GM18873 (cell line): ENCODE results near the gene VWA3B.
"Not testable (repeated sequence)": the region's sequence is repeated elsewhere in the genome, so short reads cannot be mapped to it uniquely, and the experiment has no call there.

Experiments
- ATAC-seq: cut with Tn5 transposase; IDR thresholded peaks from one replicate; pipeline ENCODE4 v1.9.1; 2021; ENCODE audit warnings: mild to moderate bottlenecking, moderate library complexity, moderate number of reproducible peaks; ENCODE audit not compliant: unreplicated experiment, low FRiP score

Gene VWA3B, protein sequence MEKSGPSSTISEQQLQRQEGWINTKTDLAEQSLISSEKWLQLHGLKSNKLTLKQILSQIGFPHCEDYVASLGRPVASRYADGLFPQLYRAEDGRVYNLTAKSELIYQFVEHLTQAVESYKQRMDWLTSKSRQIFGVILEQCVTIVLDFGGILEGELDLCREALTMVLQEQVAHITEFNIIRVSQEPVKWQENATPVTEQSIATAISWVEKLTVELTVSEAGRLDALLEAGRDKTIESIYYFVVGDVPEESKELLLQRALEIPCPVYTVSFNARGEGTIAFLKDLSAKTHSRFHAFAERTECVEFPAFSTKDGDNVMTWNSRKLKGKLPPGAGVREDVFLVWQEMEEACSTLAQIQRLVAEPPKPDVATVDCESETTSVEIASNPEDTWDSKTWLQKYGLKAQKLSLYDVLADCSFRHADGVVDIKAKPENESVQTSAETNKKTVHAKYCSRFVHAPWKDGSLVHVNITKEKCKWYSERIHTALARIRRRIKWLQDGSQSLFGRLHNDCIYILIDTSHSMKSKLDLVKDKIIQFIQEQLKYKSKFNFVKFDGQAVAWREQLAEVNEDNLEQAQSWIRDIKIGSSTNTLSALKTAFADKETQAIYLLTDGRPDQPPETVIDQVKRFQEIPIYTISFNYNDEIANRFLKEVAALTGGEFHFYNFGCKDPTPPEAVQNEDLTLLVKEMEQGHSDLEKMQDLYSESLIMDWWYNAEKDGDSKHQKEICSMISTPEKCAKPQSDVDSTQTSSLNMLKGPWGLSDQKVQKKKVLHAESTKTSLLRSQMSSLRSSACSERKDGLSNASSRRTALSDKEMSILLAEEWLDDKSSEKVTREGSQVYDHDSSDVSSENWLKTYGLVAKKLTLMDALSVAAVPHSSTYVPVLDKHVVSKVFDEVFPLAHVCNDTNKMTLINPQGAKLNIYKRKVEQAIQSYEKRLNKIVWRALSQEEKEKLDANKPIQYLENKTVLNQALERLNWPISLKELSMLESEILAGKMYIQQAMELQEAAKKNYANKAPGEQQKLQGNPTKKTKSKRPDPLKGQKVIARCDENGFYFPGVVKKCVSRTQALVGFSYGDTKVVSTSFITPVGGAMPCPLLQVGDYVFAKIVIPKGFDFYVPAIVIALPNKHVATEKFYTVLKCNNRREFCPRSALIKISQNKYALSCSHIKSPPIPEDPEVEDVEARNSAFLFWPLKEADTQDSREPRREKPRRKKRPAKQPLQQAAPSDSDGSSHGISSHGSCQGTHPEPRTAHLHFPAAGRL (N-terminal part only)

DNA sequence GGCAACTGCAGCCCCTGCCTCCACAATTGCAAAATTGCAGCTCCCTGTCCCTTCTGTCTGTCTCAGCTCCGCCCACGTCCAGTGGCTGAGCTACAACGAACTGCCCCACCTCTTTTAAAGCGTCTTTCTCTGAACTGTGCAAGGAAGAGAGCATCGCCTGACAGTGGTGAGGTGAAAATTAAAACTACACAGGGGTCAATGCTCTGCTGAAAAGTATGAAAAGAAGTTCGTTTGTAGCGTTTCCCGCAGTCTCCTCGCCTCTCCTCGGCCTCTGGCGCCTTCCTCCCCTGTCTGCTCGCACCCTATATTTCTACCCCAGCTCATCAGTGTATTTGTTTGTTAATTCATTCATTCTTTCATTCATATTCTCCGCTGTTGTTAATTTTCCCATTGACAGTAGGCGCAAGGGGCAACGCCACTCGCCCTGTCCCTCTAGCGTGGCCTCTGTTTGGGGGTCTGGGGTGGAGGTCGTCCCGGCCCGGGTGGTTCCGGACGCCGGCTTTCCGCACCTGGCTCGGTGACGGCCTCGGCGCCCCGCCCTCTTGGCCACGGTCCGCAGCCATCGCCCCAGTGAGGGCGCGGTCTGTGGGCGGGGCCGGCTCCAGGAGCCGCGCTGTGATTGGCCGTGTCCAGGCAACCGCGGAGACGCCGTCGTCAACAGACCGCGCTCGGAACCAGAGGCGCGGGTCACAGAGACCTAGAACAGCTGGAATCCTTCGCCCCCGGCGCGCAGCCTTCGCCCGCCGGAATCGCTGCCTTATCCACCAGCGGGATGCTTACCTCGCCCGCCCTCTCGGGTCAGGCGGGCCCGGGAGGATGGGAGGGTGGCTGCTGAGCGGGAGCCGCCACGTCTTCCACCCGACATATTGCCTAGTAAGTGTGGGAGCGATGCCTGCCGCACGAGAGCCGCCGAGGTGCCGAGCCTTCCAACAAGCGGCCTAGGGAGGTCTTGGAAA lies at the start of gene VWA3B:
TSS of gene VWA3B (plus strand) at position 677 of the 956 bp plus-strand sequence. CDS start 5,926 bp downstream, outside the sequence.
- peak; percentile 52 for ATAC-seq

DNA sequence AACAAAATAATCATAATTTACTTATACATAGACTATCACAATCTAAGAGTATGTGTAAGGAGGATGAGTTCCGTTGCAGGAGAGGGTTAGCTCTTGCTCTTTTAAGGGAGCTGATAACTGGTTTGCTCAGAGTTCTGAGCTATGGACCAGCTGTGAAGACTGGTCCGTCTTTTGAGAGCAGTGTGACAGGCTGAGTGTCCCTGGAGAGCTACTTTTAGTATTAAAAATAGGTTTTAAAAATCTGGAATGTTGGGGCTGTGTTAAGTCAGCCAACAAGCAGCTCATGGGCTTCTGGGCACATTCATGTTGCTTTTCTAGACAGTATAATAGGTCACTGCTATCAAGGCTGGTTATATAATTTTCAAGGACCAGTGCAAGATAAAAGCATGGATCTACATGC lies 49.8 kb upstream of the VWA3B start:
- no peak for ATAC-seq

DNA sequence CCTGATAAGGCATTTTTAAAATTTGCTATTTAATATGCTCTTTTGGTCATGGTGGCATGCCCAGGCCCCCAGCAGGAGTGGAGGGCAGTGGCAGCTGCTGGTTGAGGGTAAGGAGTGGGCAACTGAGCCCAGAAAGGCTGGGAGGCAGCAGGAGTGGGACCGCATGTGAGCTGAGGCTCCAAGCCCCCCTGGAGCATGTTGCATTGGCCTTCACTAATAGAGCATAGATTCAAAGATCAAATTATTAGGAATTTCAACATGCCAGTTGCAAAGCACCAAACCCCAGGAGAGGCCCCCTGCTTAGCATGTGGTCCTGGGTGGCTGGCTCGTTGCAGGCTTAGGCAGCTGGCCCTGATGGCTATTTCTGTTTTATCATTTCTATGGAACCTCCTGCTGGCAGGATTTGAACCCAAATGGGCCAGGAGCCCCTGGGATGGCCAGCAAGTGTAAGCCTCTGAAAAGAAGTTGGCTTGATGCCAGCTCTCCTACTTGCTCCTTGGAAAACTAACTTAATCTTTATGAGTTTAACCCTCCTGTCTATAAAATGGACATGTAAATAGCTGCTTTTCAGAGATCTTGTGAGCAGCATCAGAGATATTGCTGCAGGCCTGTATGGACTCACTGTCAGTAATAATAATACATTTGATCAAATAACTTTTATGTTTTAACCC lies 49.2 kb upstream of the VWA3B start:
- ATAC-seq, result no peak

DNA sequence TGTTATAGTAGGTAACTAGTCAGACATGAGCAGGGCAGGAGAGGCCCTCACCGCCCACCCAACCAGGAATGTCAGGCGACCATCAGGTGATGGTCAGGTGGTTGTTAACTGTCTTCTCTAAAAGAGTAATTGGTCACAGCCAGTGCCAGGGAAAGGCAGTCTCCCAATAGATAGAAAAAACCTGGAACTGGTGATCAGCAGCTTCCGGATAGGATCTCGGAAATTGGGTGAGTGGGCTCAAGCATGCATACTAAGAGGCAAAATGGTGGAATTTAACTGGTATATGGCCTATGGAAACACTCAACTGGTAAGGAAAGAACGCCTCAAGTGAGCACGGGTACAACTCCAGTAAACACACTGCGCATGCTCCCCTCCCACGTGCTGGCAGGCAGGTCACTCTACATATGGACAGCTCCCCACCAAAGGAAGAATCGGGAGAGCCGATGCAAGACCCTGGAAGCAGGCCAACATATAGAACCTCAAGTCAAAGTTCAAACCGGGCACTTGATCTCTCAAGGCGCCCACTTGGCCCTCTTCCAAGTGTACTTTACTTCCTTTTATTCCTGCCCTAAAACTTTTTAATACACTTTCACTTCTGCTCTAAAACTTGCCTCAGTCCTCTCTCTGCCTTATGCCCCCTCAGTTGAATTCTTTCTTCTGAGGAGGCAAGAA lies 47.7 kb upstream of the VWA3B start:
- ATAC-seq, result no peak

DNA sequence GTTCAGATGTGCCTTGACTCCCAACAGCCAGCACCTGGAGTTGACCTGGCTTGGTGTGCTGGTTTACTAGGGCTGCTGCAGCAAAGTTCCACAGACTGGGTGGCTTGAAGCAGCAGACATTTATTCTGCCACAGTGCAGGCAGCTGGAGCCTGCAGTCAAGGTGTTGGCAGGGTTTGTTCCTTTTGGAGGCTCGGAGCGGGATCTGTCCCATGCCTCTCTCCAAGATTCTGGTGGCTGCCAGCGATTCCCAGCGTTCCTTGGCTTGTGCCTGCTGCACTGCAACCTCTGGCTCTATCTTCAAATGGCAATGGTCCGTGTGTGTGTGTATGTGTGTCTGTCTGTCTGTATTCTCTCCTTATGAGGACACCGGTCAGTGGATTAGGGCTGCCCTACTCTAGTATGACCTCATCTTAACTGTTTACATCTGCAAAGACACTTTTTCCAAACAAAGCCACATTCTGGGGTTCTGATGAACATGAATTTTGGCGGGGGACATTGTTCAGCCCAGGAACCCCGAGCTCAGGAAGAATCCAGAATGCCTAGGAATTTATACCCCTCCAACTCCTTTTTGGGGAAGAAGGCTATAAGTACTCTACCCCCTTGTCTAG lies 46.5 kb upstream of the VWA3B start:
- no peak for ATAC-seq

DNA sequence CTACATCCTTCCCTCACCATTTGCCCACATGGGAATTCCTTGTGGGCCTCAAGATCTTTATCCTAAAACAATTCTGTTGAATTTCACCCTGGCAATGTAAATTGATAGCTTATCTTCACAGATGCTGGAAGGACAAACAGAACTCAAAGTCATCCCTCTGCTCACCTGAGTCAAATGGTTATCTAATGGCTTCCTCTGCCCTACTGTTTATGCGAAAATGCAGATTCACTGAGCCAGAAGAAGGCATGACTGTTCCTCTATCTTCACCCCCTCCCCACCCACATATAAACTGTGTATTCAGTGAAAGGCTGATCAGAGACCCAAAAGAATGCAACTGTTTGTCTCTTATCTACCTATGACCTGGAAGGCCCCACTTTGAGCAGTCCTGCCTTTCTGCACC lies 43.9 kb upstream of the VWA3B start:
- ATAC-seq, result no peak

DNA sequence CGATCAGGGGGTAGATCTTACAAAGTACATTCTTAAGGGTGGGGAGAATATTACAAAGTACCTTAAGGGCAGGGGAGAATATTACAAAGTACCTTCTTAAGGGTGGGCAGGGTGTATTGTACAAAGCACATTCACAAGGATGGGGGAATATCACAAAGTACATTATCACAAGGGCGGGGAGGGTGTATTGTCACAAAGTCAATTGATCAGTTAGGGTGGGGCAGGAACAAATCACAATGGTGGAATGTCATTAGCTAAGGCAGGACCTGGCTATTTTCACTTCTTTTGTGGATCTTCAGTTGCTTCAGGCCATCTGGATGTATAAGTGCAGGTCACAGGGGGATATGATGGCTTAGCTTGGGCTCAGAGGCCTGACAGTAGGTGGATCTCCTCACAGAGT lies 42.2 kb upstream of the VWA3B start:
- not testable (repeated sequence) for ATAC-seq

DNA sequence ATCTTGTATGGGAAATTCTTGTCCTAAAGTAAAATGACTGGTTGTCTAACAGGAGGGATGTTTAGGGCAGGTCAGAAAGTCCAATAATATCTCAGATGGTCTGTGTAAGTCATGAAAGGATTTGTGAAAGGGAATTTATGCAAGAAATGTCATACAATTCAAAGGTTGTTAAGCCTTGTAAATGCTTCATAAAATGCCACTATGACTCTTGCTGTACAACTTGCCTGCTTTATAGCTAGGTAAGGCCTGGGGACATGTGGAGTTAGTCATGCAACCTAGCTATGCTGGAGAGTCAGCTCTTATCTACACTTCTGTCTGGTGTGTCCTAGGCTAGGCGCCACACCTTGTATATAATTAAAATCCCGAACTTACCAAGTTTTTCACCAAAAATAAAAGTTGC lies 36.9 kb upstream of the VWA3B start:
- no peak for ATAC-seq

DNA sequence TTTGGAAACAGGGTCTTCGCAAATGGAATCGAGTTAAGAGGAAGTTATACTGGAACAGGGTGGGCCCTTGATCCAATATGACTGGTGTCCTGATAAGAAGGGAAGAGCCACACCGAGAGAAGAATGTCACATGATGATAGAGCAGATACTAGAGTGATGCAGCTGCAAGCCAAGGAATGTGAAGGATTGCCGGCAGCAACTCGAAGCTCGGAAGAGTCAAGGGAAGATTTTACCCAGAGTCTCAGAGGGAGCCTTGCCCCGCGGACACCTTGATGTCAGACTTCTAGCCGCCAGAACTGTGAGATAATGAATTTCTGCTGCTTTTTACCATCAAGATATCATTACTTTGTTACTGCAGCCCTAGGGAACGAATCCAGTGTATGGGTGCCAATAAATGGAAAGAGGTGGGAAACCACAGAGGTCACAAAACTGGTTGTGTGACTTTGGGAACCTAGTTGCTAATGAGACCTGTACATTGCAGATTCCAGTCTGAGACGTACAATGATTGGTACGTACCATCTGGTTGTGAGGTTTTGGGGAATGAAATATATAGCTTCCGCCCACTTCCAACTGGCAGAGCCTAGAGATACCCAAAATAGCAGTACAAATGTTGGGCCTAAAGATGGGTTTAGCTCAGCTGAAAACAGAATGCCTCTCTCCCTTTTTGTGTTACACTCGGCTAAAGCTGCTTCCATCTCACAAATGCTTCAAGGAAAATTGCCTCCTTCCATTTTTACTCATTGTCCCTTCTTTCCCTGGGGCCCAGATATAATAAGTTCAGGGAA lies 28.6 kb upstream of the VWA3B start:
- no peak for ATAC-seq

DNA sequence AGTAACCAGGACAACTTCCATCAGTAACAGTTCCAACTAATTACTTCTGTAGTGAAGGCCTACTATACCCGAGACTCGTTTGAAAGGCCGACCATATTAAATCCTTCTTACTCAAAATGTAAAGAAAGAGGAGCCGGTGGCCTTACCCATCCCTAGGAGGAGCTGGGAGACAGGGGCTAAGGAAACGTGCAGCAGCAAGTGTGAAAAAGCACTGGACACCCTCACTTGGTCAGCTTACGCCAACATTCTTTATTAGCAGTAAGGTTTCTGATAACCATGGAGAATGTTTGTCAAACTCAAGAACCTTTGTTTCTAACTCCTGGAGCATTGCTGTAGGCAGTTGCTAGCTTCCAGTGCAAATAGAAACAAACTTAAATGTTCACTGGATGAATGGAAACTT lies 26.7 kb upstream of the VWA3B start:
- no peak for ATAC-seq

DNA sequence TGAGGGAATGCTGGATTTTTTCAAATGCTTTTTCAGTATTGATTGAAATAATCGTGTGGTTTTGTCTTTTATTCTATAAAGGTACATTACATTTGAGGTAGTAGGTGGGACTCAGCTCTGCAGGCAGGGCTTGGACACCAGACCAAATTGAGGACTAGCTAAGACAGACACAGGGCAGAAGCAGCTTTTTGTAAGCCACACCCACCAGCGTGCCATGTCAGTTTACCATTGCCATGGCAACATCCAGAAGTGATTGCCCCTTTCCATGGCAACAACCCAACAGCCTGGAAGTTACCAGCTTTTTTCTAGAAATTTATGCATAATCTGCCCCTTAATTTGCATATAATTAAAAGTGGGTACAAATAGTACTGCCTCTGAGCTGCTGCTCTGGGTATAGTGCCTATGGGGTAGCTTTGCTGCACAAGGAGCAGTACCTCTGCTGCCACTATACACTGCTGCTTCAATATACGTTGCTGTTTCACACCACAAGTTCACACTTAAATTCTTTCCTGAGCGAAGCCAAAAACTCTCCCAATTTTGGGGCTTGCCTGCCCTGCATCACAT lies 23.6 kb upstream of the VWA3B start:
- ATAC-seq, result no peak

DNA sequence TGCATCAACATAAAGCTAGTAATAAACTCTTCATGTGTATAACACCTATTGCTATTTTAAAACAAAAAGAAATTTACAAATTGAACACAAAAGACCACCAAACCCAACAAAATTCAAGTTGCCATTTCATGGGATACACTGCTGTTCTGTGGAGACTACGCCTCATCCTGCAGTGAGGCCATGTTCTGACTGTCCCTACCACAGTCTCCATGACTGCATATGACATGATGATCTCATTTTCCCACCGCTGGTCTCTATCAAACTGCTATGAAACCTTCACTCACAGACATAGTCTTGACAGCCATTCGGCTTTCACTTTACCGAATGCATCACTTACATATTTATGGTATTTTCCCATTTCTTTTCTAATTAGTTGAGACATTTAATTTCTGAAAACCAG lies 21.2 kb upstream of the VWA3B start:
- ATAC-seq, result no peak

DNA sequence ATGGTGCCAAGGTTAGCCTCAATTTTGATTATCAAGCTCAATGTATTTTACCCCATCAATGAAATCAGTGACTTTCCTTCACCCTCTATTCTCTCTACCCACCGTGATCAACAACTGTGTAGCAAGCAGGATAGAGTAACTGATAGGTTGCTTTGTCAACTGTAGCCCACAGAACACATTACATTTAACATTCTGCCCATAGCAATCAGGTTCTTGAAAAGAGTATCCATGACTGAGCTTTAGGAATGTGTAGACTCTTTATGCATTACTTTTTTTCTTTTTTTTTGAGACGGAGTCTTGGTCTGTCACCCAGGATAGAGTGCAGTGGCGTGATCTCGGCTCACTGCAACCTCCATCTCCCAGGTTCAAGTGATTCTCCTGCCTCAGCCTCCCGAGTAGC lies 19.8 kb upstream of the VWA3B start:
- no peak for ATAC-seq

DNA sequence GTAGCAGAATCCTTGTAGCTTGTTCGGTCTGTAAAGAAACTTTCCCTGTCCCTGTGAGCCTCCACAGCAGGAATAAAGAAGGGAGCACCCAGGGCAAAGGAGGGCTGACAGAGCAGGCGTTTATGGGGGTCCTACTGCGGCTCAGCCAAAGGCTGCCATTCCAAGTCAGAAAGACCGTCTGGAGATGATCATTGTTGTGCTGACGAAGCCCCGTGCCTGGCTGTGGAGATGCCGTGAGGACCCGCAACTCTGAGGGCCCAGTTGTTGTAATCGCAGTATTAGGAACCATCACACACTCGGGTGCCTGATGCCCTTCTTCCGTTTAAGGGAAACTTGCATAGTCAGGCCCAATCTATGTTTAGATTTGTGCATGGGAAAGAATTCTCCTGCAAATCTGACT lies 16.9 kb upstream of the VWA3B start:
- ATAC-seq, result no peak

DNA sequence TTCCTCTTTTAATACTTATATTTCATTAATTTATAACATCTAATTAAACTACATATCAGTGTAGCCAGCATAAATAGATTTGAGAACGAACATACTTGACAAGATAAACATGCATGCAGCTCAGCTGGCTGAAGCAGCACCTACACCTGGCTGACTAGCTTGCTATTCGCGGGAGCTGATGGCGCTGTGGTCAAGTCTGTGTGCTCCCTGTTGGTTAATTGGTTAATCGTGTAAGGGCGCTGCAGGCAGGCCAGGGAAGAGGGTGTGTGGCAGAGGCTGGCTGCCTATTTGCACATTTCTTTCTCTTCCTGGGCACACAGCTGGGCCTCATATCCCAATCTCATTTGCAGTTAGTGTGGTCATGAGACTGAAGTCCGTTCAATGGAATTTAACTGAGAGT lies 14.5 kb upstream of the VWA3B start:
- no peak for ATAC-seq

DNA sequence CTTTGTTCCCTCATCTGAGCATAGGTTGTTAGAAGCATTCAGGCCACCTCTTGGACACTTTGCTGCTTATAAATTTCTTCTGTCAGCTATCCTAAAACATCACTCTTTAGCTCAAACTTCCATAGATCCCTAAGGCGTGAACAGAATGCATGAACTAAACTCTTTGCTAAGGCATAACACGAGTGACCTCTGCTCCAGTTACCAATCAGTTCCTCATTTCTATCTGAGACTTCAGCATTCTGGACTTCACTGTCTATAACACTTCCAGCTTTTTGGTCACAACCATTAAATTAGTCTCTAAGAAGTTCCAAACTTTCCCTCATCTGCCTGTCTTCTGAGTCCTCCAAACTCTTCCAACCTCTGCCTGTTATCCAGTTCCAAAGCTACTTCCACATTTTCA lies 8.3 kb upstream of the VWA3B start:
- ATAC-seq, result no peak
